Measurements from ENCODE around the gene FBXO10.
"Not testable (repeated sequence)": the region's sequence is repeated elsewhere in the genome, so short reads cannot be mapped to it uniquely, and the experiment has no call there.

FBXO10 gene

DNA sequence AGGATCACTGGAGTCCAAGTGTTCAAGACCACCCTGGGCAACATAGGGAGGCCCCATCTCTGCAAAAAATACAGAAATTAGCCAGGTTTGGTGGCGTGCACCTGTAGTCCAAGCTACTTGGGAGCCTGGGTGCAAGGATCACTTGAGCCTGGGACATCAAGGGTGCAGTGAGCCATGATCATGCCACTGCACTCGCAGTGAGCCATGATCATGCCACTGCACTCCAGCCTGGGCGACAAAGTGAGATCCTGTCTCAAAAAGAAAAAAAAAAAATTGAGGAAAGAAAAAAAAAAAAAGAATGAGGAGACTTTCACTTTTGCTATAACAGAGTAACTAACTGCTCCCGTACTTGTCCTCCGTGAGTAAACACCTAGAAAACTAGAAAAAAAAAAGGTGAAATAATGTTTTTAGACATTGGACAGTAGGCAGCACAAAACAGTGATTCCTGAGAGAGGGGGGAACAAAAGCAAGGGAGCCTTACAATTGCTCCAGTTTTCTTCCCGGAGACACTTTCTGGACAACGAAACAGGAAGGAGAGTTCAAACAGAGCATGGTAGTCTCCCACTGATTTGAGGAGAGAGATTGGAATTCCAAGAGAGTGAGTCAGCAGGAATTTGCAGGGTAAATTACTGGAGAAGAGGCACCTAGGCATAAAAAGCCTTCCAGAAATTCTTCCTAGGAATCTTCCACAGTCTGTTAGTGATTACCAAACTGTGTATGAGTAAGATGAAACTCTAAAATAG lies 104.1 kb downstream of the FBXO10 start:
- H3K9ac ChIP-seq (ENCODE audit: low read depth in 1 of 2, low read length in 2 of 2), result peak overlapping the region; percentile 57 to 65
- H3K9me3 ChIP-seq (ENCODE audit: control insufficient read depth in 1 of 2, low read length in 2 of 2), result no peaks in the 10 kb centered on the region
- H3K4me1 ChIP-seq (ENCODE audit: control insufficient read depth in 1 of 2, insufficient read depth in 2 of 2, low read length in 2 of 2), result peaks cover under 1 to 6% of the 10 kb centered on the region in 2 donors
- H3K4me3 ChIP-seq (ENCODE audit: low read depth in 1 of 2, low read length in 2 of 2), result peak overlapping the region; percentile 67 to 71
- no peaks in the 10 kb centered on the region for H3K36me3 ChIP-seq (ENCODE audit: control insufficient read depth in 1 of 2, insufficient read depth in 2 of 2, low read length in 2 of 2)
- no peaks in the 10 kb centered on the region for H3K27me3 ChIP-seq (ENCODE audit: control insufficient read depth in 1 of 2, insufficient read depth in 2 of 2, low read length in 2 of 2)
- H3K27ac ChIP-seq (ENCODE audit: low read depth, low read length), result peak overlapping the region; percentile 46

DNA sequence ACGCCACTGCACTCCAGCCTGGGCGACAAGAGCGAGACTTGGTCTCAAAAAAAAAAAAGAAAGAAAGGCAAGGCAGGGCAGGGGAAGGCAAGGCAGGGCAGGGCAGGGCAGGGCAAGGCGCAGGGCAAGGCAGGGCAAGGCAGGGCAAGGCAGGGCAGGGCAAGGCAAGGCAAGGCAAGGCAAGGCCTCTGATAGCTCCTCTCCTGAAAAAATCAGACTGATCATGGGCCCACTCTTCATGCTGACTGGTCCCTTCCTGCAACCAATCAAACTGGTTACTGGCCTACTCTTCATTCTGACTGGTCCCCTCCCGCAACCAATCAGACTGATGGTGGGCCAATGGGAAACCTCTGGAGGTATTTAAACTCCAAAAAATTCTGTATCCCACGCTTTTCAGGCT lies 107.6 kb downstream of the FBXO10 start:
- H3K9me3 ChIP-seq (ENCODE audit: control insufficient read depth in 1 of 2, low read length in 2 of 2), result no peaks in the 10 kb centered on the region
- no peaks in the 10 kb centered on the region for H3K27me3 ChIP-seq (ENCODE audit: control insufficient read depth in 1 of 2, insufficient read depth in 2 of 2, low read length in 2 of 2)
- H3K9ac ChIP-seq (ENCODE audit: low read depth in 1 of 2, low read length in 2 of 2), result no peak overlapping the region
- no peak overlapping the region for H3K4me3 ChIP-seq (ENCODE audit: low read depth in 1 of 2, low read length in 2 of 2)
- H3K36me3 ChIP-seq (ENCODE audit: control insufficient read depth in 1 of 2, insufficient read depth in 2 of 2, low read length in 2 of 2), result no peaks in the 10 kb centered on the region
- H3K4me1 ChIP-seq (ENCODE audit: control insufficient read depth in 1 of 2, insufficient read depth in 2 of 2, low read length in 2 of 2), result peaks cover 17 to 20% of the 10 kb centered on the region in 2 donors
- no peak overlapping the region for H3K27ac ChIP-seq (ENCODE audit: low read depth, low read length)

DNA sequence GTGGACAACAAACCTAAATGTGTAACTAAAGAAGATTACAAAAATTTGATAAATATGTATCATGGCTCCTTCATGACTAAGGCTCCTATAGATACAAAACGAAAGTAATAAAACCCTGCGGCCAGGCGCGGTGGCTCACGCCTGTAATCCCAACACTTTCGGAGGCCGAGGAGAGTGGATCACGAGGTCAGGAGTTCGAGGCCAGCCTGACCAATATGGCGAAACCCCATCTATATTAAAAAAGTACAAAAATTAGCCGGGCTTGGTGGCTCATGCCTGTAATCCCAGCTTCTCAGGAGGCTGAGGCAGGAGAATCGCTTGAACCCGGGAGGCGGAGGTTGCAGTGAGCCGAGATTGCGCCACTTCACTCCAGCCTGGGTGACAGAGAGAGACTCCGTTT lies 108.7 kb downstream of the FBXO10 start:
- not testable (repeated sequence) for H3K27ac ChIP-seq (ENCODE audit: low read depth, low read length); H3K9me3 ChIP-seq (ENCODE audit: control insufficient read depth in 1 of 2, low read length in 2 of 2)

DNA sequence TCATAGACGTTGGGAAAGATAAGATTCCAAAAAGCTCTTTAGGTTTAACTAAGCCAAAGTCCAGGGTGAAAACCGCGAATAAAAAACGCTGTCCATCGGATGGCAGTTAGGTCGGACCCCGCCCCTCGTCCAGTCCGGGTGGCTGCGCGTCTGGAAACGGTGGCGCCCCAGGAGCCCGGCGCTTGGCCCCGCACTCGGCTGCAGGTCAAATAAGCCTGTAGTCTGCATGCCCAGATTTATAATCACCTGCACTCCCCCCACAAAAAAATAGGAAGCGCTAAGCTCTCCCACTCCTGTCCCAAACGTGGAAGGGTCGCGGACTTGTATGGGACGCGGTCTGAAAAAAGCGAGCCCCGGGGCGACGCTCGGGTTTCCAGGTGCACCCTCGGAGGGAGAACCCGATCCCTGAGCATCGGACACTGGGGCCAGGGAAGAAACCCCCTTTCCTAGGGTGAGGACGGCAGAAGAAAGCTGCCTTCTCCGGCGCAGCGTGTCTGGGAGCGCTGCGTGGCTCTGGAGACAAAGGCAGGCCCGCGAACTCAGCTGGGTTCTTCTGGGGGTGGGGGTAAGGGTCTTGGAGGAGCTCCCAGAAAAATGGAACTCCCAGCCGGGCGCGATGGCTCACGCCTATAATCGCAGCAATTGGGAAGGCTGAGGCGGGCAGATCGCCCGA lies 110.0 kb downstream of the FBXO10 start:
- Histone ChIP-seq H3K4me3 (ENCODE audit: low read depth in 1 of 2, low read length in 2 of 2) (peak overlapping the region; percentile 71 to 91), H3K36me3 (ENCODE audit: control insufficient read depth in 1 of 2, insufficient read depth in 2 of 2, low read length in 2 of 2) (no peaks in the 10 kb centered on the region), H3K9ac (ENCODE audit: low read depth in 1 of 2, low read length in 2 of 2) (peak overlapping the region; percentile 91 to 98), H3K9me3 (ENCODE audit: control insufficient read depth in 1 of 2, low read length in 2 of 2) (no peaks in the 10 kb centered on the region), H3K27ac (ENCODE audit: low read depth, low read length) (peak overlapping the region; percentile 87), H3K4me1 (ENCODE audit: control insufficient read depth in 1 of 2, insufficient read depth in 2 of 2, low read length in 2 of 2) (peaks cover 23 to 27% of the 10 kb centered on the region in 2 donors), H3K27me3 (ENCODE audit: control insufficient read depth in 1 of 2, insufficient read depth in 2 of 2, low read length in 2 of 2) (no peaks in the 10 kb centered on the region)

More for the DNA sequence above, 108.7 kb downstream of the FBXO10 start:
- not testable (repeated sequence) for H3K4me3 ChIP-seq (ENCODE audit: low read depth in 1 of 2, low read length in 2 of 2); H3K9ac ChIP-seq (ENCODE audit: low read depth in 1 of 2, low read length in 2 of 2); H3K27me3 ChIP-seq (ENCODE audit: control insufficient read depth in 1 of 2, insufficient read depth in 2 of 2, low read length in 2 of 2); H3K36me3 ChIP-seq (ENCODE audit: control insufficient read depth in 1 of 2, insufficient read depth in 2 of 2, low read length in 2 of 2)
- H3K4me1 ChIP-seq (ENCODE audit: control insufficient read depth in 1 of 2, insufficient read depth in 2 of 2, low read length in 2 of 2), result peaks cover 22 to 26% of the 10 kb centered on the region in 2 donors

DNA sequence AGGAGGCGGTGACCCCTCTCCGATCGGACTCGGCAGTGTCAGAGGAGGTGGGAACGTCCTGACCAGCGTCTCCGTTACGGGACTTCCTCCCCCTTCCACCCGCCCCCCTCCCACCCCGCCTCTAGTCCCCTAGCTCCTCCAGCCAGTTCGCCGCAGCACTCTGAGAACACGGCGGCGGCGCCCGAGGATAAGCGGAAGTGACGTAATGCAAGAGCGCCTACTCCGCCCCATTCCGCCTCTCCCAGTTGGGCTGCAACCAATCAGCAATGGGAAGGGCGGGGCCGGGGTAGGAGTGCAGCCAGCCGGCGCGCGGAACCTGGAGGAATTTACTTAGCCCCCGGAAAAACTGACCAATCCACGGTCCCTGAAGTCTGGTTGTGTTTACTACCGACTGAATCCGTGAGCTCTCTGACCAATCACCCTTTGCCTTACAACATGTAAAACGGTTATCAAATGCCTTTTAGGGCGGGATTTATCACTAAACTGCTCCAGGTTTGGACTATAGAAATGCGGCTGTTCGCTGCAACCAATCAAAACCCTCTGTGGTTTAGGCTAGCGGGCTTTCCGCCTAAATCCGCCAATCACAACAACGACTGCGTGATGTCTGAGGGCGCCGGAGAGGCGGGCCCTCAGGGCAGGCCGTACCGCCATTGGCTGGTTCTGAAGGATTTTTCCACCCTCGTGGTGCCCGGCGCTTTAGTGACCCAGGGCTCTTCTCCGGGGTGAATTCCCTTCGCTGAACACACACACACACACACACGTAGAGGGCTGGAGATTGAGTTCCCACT lies 110.7 kb downstream of the FBXO10 start, which contains the start of gene ZBTB5:
ZBTB5 (minus strand) TSS at position 202 of the 788 bp plus-strand sequence. CDS start 22,899 bp downstream, outside the sequence.
- Histone ChIP-seq H3K9me3 (ENCODE audit: control insufficient read depth in 1 of 2, low read length in 2 of 2) (no peaks in the 10 kb centered on the region), H3K27me3 (ENCODE audit: control insufficient read depth in 1 of 2, insufficient read depth in 2 of 2, low read length in 2 of 2) (no peaks in the 10 kb centered on the region), H3K4me3 (ENCODE audit: low read depth in 1 of 2, low read length in 2 of 2) (peak within 1 kb of the TSS; percentile 91 to 95), H3K27ac (ENCODE audit: low read depth, low read length) (peak within 1 kb of the TSS; percentile 99), H3K9ac (ENCODE audit: low read depth in 1 of 2, low read length in 2 of 2) (peak within 1 kb of the TSS; percentile 95 to 98), H3K36me3 (ENCODE audit: control insufficient read depth in 1 of 2, insufficient read depth in 2 of 2, low read length in 2 of 2) (no peaks in the 10 kb centered on the region), H3K4me1 (ENCODE audit: control insufficient read depth in 1 of 2, insufficient read depth in 2 of 2, low read length in 2 of 2) (peaks cover 23 to 27% of the 10 kb centered on the region in 2 donors)

DNA sequence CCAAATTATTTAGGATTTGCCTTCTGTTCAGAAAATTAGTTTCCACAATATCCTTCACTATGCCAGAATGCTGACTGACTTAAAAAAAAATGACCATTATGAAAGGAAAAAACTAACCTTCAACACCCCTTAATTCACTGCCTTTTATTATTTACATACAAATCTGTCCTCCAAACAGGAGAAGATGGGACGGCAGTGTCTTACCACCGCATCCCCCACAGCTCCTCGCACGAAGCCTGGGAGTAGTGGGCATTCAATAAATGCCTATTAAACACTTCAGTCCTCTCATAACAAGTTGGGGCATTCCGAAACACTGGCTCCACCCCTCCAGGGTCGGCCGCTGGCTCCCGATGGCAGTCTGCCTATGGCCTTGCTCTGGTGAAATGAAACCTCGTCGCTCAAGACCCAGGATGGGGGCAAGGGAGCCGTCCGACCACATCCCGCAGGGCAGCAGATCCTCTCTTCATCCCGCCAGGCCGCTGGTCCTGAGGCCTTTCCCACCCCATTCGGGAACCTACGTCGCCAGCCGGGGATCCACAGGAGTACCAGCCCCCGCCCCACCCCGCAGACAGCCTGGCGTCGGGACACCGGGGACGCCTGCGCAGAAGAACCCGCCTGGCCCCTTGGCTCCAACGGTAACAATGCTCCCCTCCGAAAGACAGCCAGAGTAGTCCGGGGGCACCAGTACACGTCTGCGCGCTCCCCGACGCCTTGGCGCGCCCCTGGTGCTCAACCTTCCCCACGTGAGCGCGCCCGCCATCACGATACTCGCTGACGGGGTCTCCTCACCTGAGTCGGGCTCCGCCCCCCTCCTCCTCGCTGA lies 111.5 kb downstream of the FBXO10 start:
- Histone ChIP-seq H3K27me3 (ENCODE audit: control insufficient read depth in 1 of 2, insufficient read depth in 2 of 2, low read length in 2 of 2) (no peaks in the 10 kb centered on the region), H3K9me3 (ENCODE audit: control insufficient read depth in 1 of 2, low read length in 2 of 2) (no peaks in the 10 kb centered on the region), H3K9ac (ENCODE audit: low read depth in 1 of 2, low read length in 2 of 2) (peak overlapping the region; percentile 95 to 98), H3K27ac (ENCODE audit: low read depth, low read length) (peak overlapping the region; percentile 99), H3K4me3 (ENCODE audit: low read depth in 1 of 2, low read length in 2 of 2) (peak overlapping the region; percentile 91 to 95), H3K36me3 (ENCODE audit: control insufficient read depth in 1 of 2, insufficient read depth in 2 of 2, low read length in 2 of 2) (no peaks in the 10 kb centered on the region), H3K4me1 (ENCODE audit: control insufficient read depth in 1 of 2, insufficient read depth in 2 of 2, low read length in 2 of 2) (peaks cover 23 to 27% of the 10 kb centered on the region in 2 donors)

DNA sequence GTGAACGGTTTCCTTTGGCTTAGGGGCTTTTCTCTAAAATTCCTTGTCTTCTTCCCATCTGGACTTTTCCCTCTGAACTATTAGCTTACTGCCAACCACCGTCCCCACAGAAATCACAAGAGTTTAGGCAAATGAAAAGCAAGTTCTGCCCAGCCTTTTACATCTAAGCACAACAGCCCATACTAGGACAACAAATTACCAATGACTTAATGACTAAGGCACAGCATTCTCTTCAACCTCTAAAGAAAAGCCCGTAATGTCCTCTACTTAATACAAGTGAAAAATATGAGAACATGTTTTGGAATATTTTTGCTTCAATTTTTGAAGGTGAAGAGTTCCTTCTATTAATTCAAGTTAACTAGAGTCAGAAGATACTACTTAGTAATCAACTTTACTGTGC lies 112.2 kb downstream of the FBXO10 start:
- no peaks in the 10 kb centered on the region for H3K27me3 ChIP-seq (ENCODE audit: control insufficient read depth in 1 of 2, insufficient read depth in 2 of 2, low read length in 2 of 2)
- peaks cover 23 to 27% of the 10 kb centered on the region in 2 donors for H3K4me1 ChIP-seq (ENCODE audit: control insufficient read depth in 1 of 2, insufficient read depth in 2 of 2, low read length in 2 of 2)
- no peaks in the 10 kb centered on the region for H3K9me3 ChIP-seq (ENCODE audit: control insufficient read depth in 1 of 2, low read length in 2 of 2)
- H3K4me3 ChIP-seq (ENCODE audit: low read depth in 1 of 2, low read length in 2 of 2), result peak overlapping the region; percentile 91 to 95
- H3K9ac ChIP-seq (ENCODE audit: low read depth in 1 of 2, low read length in 2 of 2), result peak overlapping the region; percentile 95 to 98
- no peak overlapping the region for H3K27ac ChIP-seq (ENCODE audit: low read depth, low read length)
- no peaks in the 10 kb centered on the region for H3K36me3 ChIP-seq (ENCODE audit: control insufficient read depth in 1 of 2, insufficient read depth in 2 of 2, low read length in 2 of 2)
